K562 (cell line): ENCODE measurements around the gene PSMB10. TPM values are rescaled to one million over a fixed set of nuclear protein-coding genes. Genes with fewer than 3 reads are reported as not detected.
A peak's percentile ranks its signal among the peaks of the same experiment; 100 is the strongest.

Source experiments
- ATF7 ChIP-seq: fragments of 450-650 bp; IDR thresholded peaks from 2 replicates; pipeline ENCODE4 v1.7.1; 2014; ENCODE audit warnings: mild to moderate bottlenecking, moderate library complexity
- CHD1 ChIP-seq: fragments of 200-600 bp; sonication (generic); IDR thresholded peaks from one replicate; pipeline ENCODE4 v1.6.1; 2012; ENCODE audit warnings: mild to moderate bottlenecking, moderate library complexity, low read length, inconsistent platforms
- ELF1 ChIP-seq: fragments of 200-800 bp; sonication (Bioruptor generic); IDR thresholded peaks from 2 replicates; pipeline ENCODE4 v1.6.1; 2016; ENCODE audit warnings: missing genetic modification characterization, missing compliant biosample characterization
- ETV1 ChIP-seq: fragments of 450-650 bp; conservative IDR thresholded peaks from 2 replicates; pipeline ENCODE4 v1.6.1; 2016; ENCODE audit warnings: missing genetic modification characterization, control low read depth, low read depth, missing compliant biosample characterization
- HDAC1 ChIP-seq, 2 experiments: fragments of 450-650 bp; IDR thresholded peaks; 2 replicates each; pipeline ENCODE4 v1.6.1; 2016 to 2017; ENCODE audit warnings: inconsistent platforms in 1 of 2, mild to moderate bottlenecking in 1 of 2, moderate library complexity in 1 of 2
- HIVEP1 ChIP-seq: fragments of 250-450 bp; sonication (Bioruptor Pico); IDR thresholded peaks from 2 replicates; pipeline ENCODE4 v1.4.0; 2020; ENCODE audit warnings: mild to moderate bottlenecking
- LCOR ChIP-seq: sonication (generic); formaldehyde crosslinking; IDR thresholded peaks from 2 replicates; pipeline ENCODE4 v1.8.0; 2022; ENCODE audit warnings: mild to moderate bottlenecking, missing genetic modification reagents
- NCOA1 ChIP-seq: fragments of 450-650 bp; IDR thresholded peaks from 2 replicates; pipeline ENCODE4 v1.6.1; 2016; ENCODE audit warnings: low read depth
- PCBP1 ChIP-seq: fragments of 200-400 bp; formaldehyde crosslinking; IDR thresholded peaks from 2 replicates; pipeline ENCODE4 v1.6.1; 2018; ENCODE audit warnings: mild to moderate bottlenecking, low read depth, low read length; ENCODE audit not compliant: poor library complexity, severe bottlenecking
- PHB ChIP-seq: fragments of 250-450 bp; sonication (Bioruptor Pico); IDR thresholded peaks from 2 replicates; pipeline ENCODE4 v1.5.0; 2021
- RCOR1 ChIP-seq, 2 experiments: IDR thresholded peaks; 2 replicates each; pipeline ENCODE4 v1.6.1; 2012; ENCODE audit warnings: low read depth in 2 of 2, low read length in 2 of 2, borderline replicate concordance in 1 of 2, improper control_type of control experiment in 1 of 2
- TAF7 ChIP-seq: fragments of 450-650 bp; IDR thresholded peaks from 2 replicates; pipeline ENCODE4 v1.6.1; 2016; ENCODE audit warnings: missing genetic modification characterization, missing compliant biosample characterization
- TGIF2 ChIP-seq: sonication (generic); formaldehyde crosslinking; IDR thresholded peaks from 2 replicates; pipeline ENCODE4 v1.8.1; 2022; ENCODE audit warnings: mild to moderate bottlenecking, missing genetic modification reagents, moderate library complexity
- ZEB2 ChIP-seq: fragments of 450-650 bp; IDR thresholded peaks from 2 replicates; pipeline ENCODE4 v1.6.1; 2016
- ZNF586 ChIP-seq: fragments of 450-650 bp; formaldehyde crosslinking; conservative IDR thresholded peaks from 2 replicates; pipeline ENCODE4 v1.4.0; 2020; ENCODE audit warnings: mild to moderate bottlenecking, moderate library complexity
- polyA plus RNA-seq, 8 experiments: library from polyadenylated mRNA; depleted of rRNA in 4 of 8; stranded (reverse) in 5 of 8; unstranded in 3 of 8; fragments of >200 nt; fragmentation: Nextera tagmentation in 2 of 8; fragmentation: Illumina TruSeq in 1 of 8; extraction: Ambion mirVana in 2 of 8; extraction: Trizol in 1 of 8; gene quantifications; 2 replicates each; pipeline versions ENCODE4 v1.2.1 to v1.2.3, GENCODE V29; 2011 to 2014; ENCODE audit warnings: inconsistent platforms in 1 of 8, missing spikeins in 1 of 8
- total RNA-seq, 7 experiments: library from RNA; depleted of rRNA in 6 of 7; stranded (reverse); fragments of >200 nt in 6 of 7; fragmentation: Illumina TruSeq in 2 of 7; extraction: Trizol in 2 of 7; gene quantifications; 2 replicates each; pipeline versions ENCODE4 v1.2.1 to v1.2.3, GENCODE V29; 2011 to 2021; ENCODE audit warnings: low replicate concordance in 1 of 7
- TF ChIP-seq, protein P1 (sequence below): fragments of 450-650 bp; IDR thresholded peaks from 2 replicates; pipeline ENCODE4 v1.6.1; 2016; ENCODE audit warnings: antibody characterized with exemption
- TF ChIP-seq, protein P2 (sequence below): fragments of 150-350 bp; IDR thresholded peaks from 2 replicates; pipeline ENCODE4 v1.6.1; 2014; ENCODE audit warnings: low read depth, mild to moderate bottlenecking, low read length, borderline replicate concordance
- TF ChIP-seq, protein P3 (sequence below), 2 experiments: fragments of 250-450 bp in 1 of 2; fragments of 450-650 bp in 1 of 2; sonication (Bioruptor Pico) in 1 of 2; IDR thresholded peaks; 2 replicates each; pipeline versions ENCODE4 v1.6.1 to v1.8.0; 2016 to 2021; ENCODE audit warnings: mild to moderate bottlenecking in 2 of 2, moderate library complexity in 2 of 2, missing compliant biosample characterization in 1 of 2, missing genetic modification characterization in 1 of 2
- TF ChIP-seq, protein P4 (sequence below): fragments of 250-450 bp; sonication (Bioruptor Pico); IDR thresholded peaks from 2 replicates; pipeline ENCODE4 v1.8.0; 2021; ENCODE audit warnings: borderline replicate concordance, mild to moderate bottlenecking, moderate library complexity; ENCODE audit not compliant: poor library complexity, severe bottlenecking
- TF ChIP-seq, protein P5 (sequence below): fragments of 450-650 bp; formaldehyde crosslinking; IDR thresholded peaks from 2 replicates; pipeline ENCODE4 v1.4.0; 2020; ENCODE audit warnings: mild to moderate bottlenecking, moderate library complexity

PSMB10 gene
- total and polyA plus RNA-seq, 9 of the 15 experiments (the other 6 are each of a cell fraction or from before 2014, with no cell fraction given) = 11.7 to 105 (median 51.0) TPM

DNA sequence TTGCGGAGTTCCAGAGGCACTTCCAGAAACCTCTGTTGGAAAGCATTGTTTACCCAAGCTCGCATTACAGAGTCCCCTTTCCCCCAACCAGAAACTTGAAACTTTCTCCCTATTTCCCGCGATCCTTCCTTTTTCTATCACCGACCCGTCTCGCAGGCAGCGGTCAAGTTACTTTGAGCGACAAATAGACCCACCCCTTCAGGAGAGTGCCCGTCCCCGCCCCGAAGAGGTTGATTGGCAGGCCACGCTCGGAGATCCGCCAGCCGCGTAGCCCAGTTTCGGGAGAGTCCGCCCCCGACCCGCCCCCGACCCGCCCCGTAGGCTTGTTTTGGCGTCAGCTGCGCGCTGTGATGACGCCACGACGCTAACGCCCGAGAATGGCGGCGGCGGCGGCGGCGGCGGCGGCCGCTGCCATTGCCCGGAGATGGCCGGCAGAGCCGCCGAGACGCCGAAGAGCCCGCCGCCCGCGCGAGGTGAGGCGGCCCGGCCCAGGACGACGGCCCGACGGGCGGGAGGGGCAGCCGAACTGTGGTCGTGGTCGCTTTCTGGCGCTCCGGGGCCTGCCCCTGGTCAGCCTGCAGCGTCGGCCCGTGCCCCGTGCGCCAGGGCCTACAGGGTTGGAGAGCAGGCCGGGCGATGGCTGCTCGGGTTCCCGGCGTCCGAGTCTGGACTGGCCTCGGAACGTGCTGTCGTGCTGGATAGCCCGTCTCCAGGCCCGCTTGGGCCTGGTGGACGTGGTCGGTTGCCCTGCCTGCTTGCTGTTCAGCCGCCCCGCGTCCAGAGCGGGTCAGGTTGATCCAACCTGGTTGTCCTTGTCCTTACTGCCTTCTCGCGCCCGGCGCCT lies 43.5 kb downstream of the PSMB10 start, which contains the start of gene PSKH1 (continued):
- TF ChIP-seq PCBP1 (peak; percentile 49), RCOR1 (IDR thresholded peaks at IDR 0.05; ENCODE audit: borderline replicate concordance in 1 of 2, low read depth in 2 of 2, low read length in 2 of 2) (no peak), ELF1 (no peak), ATF7 (peak; percentile 74; the same call in 1 of the 2 replicates), PHB (CRISPR knock-in tag) (no peak), LCOR (CRISPR knock-in tag) (no peak), TAF7 (no peak), HIVEP1 (CRISPR knock-in tag) (no peak), CHD1 (peak; percentile 63), NCOA1 (no peak), TGIF2 (CRISPR knock-in tag) (no peak), ETV1 (no peak), ZNF586 (CRISPR knock-in tag) (no peak), HDAC1 (IDR thresholded peaks at IDR 0.05) (peak in 1 of 2 experiments; percentile 79; a peak in 2 of 4 replicates), ZEB2 (no peak)
- TF ChIP-seq, protein P1, sequence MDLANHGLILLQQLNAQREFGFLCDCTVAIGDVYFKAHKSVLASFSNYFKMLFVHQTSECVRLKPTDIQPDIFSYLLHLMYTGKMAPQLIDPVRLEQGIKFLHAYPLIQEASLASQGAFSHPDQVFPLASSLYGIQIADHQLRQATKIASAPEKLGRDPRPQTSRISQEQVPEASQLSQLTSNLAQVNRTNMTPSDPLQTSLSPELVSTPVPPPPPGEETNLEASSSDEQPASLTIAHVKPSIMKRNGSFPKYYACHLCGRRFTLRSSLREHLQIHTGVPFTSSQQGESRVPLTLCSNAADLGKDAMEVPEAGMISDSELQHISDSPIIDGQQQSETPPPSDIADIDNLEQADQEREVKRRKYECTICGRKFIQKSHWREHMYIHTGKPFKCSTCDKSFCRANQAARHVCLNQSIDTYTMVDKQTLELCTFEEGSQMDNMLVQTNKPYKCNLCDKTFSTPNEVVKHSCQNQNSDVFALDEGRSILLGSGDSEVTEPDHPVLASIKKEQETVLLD = no peak
- TF ChIP-seq, protein P2, sequence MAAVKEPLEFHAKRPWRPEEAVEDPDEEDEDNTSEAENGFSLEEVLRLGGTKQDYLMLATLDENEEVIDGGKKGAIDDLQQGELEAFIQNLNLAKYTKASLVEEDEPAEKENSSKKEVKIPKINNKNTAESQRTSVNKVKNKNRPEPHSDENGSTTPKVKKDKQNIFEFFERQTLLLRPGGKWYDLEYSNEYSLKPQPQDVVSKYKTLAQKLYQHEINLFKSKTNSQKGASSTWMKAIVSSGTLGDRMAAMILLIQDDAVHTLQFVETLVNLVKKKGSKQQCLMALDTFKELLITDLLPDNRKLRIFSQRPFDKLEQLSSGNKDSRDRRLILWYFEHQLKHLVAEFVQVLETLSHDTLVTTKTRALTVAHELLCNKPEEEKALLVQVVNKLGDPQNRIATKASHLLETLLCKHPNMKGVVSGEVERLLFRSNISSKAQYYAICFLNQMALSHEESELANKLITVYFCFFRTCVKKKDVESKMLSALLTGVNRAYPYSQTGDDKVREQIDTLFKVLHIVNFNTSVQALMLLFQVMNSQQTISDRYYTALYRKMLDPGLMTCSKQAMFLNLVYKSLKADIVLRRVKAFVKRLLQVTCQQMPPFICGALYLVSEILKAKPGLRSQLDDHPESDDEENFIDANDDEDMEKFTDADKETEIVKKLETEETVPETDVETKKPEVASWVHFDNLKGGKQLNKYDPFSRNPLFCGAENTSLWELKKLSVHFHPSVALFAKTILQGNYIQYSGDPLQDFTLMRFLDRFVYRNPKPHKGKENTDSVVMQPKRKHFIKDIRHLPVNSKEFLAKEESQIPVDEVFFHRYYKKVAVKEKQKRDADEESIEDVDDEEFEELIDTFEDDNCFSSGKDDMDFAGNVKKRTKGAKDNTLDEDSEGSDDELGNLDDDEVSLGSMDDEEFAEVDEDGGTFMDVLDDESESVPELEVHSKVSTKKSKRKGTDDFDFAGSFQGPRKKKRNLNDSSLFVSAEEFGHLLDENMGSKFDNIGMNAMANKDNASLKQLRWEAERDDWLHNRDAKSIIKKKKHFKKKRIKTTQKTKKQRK = no peak
- TF ChIP-seq, protein P3, sequence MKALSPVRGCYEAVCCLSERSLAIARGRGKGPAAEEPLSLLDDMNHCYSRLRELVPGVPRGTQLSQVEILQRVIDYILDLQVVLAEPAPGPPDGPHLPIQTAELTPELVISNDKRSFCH (CRISPR knock-in tag; IDR thresholded peaks at IDR 0.05) = no peak
- TF ChIP-seq, protein P3 (tag; IDR thresholded peaks at IDR 0.05) = 0 out of 2 replicates have a peak, but pooled peaks have one; percentile 48
- TF ChIP-seq, protein P4, sequence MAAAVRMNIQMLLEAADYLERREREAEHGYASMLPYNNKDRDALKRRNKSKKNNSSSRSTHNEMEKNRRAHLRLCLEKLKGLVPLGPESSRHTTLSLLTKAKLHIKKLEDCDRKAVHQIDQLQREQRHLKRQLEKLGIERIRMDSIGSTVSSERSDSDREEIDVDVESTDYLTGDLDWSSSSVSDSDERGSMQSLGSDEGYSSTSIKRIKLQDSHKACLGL (CRISPR knock-in tag) = no peak
- TF ChIP-seq, protein P5, sequence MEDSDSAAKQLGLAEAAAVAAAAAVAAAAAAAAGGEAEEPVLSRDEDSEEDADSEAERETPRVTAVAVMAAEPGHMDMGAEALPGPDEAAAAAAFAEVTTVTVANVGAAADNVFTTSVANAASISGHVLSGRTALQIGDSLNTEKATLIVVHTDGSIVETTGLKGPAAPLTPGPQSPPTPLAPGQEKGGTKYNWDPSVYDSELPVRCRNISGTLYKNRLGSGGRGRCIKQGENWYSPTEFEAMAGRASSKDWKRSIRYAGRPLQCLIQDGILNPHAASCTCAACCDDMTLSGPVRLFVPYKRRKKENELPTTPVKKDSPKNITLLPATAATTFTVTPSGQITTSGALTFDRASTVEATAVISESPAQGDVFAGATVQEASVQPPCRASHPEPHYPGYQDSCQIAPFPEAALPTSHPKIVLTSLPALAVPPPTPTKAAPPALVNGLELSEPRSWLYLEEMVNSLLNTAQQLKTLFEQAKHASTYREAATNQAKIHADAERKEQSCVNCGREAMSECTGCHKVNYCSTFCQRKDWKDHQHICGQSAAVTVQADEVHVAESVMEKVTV (CRISPR knock-in tag) = no peak
